D721Med (cell line): ENCODE data around the gene RAB3C.
"Not testable (repeated sequence)": the region's sequence is repeated elsewhere in the genome, so short reads cannot be mapped to it uniquely, and the experiment has no call there.

ENCODE experiments used
- DNase-seq: peaks from one replicate; pipeline ENCODE4 v3.0.0; 2011; ENCODE audit warnings: low spot score; ENCODE audit not compliant: insufficient read length
- FAIRE-seq: peaks from 2 replicates; lab custom pipeline; 2011; peaks lifted over from hg19 to GRCh38; lab: Jason Lieb, UNC
- TF ChIP-seq, protein P1 (sequence below): IDR thresholded peaks from 2 replicates; pipeline ENCODE4 v1.5.1; 2012; ENCODE audit warnings: mild to moderate bottlenecking, control low read depth; ENCODE audit not compliant: insufficient read depth; ENCODE audit errors: missing control alignments

RAB3C gene

DNA sequence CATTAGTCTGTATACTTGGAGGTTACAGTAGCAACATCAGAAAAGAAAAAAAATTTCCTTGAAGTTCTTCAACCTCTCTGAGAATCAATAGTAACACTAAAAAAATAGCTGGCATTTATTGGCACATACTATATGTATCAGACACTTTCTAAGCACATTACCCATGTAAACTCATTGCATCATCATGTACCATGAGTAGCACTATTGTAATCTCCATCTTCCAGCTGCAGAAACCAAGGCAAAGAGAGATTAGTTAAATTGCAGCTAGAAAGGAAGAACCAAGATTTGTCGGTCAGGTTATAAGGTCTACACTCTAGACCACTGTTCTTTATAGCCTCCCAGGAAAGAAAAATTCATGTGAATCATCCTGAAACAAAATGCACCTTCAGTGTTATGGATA, 31.4 kb upstream of the RAB3C start:
- no peak for FAIRE-seq
- TF ChIP-seq, protein P1, sequence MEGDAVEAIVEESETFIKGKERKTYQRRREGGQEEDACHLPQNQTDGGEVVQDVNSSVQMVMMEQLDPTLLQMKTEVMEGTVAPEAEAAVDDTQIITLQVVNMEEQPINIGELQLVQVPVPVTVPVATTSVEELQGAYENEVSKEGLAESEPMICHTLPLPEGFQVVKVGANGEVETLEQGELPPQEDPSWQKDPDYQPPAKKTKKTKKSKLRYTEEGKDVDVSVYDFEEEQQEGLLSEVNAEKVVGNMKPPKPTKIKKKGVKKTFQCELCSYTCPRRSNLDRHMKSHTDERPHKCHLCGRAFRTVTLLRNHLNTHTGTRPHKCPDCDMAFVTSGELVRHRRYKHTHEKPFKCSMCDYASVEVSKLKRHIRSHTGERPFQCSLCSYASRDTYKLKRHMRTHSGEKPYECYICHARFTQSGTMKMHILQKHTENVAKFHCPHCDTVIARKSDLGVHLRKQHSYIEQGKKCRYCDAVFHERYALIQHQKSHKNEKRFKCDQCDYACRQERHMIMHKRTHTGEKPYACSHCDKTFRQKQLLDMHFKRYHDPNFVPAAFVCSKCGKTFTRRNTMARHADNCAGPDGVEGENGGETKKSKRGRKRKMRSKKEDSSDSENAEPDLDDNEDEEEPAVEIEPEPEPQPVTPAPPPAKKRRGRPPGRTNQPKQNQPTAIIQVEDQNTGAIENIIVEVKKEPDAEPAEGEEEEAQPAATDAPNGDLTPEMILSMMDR: no peak
- DNase-seq: no peak

DNA sequence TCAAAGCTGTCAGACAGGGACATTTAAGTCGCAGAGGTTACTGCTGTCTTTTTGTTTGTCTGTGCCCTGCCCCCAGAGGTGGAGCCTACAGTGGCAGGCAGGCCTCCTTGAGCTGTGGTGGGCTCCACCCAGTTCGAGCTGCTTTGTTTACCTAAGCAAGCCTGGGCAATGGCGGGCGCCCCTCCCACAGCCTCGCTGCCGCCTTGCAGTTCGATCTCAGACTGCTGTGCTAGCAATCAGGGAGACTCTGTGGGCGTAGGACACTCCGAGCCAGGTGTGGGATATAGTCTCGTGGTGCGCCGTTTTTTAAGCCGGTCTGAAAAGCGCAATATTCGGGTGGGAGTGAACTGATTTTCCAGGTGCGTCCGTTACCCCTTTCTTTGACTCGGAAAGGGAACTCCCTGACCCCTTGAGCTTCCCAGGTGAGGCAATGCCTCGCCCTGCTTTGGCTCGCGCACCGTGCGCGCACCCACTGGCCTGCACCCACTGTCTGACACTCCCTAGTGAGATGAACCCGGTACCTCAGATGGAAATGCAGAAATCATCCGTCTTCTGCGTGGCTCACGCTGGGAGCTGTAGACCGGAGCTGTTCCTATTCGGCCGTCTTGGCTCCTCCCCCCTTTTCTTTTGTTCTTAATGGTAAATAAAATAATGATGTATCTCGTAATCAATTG, 25.1 kb upstream of the RAB3C start:
- FAIRE-seq, DNase-seq: not testable (repeated sequence)

DNA sequence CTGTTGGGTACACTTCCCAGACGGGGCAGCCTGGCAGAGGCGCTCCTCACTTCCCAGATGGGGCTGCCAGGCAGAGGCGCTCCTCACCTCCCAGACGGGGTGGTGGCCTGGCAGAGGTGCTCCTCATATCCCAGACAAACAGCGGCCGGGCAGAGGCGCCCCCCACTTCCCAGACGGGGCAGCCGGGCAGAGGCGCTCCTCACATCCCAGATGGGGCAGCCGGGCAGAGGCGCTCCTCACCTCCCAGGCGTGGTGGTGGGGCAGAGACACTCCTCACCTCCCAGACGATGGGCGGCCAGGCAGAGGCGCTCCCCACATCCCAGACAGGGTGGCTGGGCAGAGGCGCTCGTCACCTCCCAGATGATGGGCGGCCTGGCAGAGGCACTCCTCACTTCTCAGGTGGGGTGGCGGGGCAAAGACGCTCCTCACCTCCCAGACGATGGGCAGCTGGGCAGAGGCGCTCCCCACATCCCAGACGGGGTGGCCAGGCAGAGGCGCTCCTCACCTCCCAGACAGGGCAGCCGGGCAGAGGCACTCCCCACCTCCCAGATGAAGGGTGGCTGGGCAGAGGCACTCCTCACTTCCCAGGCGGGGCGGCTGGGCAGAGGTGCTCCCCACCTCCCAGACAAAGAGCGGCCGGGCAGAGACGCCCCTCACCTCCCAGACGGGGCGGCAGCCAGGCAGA, 19.7 kb upstream of the RAB3C start:
- DNase-seq, FAIRE-seq: not testable (repeated sequence)

DNA sequence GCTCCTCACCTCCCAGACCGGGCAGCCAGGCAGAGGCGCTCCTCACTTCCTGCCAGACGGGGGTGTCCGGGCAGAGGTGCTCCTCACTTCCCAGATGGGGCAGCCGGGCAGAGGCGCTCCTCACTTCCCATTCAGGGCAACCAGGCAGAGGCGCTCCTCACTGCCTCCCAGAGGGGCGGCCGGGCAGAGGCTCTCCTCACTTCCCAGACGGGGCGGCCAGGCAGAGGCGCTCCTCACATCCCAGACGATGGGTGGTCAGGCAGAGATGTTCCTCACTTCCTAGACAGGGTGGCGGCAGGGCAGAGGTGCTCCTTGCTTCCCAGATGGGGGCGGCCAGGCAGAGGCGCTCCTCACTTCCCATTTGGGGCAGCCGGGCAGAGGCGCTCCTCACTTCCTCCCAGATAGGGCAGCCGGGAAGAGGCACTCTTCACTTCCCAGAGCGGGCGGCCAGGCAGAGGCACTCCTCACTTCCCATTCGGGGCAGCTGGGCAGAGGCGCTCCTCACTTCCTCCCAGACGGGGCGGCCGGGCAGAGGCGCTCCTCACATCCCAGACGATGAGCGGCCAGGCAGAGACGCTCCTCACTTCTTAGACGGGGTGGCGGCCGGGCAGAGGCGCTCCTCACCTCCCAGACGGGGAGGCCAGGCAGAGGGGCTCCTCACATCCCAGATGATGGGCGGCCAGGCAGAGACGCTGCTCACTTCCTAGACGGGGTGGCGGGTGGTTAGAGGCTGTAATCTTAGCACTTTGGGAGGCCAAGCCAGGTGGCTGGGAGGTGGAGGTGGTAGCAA, 18.6 kb upstream of the RAB3C start:
- FAIRE-seq, DNase-seq: not testable (repeated sequence)

DNA sequence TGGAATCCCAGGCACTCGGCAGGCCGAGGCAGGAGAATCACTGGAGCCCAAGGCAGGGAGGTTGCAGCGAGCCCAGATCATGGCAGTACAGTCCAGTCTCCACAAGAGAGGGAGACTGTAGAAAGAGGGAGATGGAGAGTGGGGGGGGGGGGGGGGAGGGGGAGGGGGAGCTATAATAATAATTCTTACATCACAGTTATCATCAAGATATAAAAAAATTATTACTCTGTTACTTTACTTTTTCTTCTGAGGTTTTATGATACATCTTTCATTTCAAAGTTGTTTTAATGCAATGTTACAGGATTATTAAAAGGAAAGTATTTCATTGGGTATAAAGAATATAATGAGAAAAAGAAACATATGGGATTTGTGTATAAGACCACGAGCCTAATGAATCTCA, 17.8 kb upstream of the RAB3C start:
- TF ChIP-seq, protein P1: no peak
- DNase-seq: no peak
- no peak for FAIRE-seq

DNA sequence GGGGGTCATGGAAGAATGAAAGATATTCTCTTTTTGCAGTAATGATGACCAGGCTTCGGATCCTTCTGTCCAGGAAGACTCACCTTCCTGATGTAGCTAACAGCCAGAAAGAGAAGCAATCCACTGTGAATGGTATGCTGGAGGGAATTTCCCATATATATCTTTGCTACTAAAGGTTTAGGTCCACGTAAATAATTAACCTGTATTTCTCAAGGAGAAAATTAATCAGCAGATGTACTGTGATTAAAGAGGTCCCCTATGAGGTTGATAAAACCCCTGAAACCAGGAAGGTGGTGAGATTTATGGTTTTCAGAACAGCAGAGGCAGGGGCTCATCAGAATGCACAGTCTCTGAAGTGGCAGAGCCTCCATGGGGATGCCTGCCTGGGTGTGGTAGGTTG, 11.4 kb upstream of the RAB3C start:
- FAIRE-seq: no peak
- TF ChIP-seq, protein P1: no peak
- DNase-seq: no peak

DNA sequence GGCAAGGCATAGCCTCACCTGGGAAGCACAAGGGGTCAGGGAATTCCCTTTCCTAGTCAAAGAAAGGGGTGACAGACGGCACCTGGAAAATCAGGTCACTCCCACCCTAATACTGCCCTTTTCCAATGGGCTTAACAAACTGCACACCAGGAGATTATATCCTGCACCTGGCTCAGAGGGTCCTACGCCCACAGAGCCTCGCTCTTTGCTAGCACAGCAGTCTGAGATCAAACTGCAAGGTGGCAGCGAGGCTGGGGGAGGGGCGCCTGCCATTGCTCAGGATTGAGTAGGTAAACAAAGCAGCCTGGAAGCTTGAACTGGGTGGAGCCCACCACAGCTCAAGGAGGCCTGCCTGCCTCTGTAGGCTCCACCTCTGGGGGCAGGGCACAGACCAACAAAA, 9.9 kb upstream of the RAB3C start:
- FAIRE-seq, DNase-seq: not testable (repeated sequence)

DNA sequence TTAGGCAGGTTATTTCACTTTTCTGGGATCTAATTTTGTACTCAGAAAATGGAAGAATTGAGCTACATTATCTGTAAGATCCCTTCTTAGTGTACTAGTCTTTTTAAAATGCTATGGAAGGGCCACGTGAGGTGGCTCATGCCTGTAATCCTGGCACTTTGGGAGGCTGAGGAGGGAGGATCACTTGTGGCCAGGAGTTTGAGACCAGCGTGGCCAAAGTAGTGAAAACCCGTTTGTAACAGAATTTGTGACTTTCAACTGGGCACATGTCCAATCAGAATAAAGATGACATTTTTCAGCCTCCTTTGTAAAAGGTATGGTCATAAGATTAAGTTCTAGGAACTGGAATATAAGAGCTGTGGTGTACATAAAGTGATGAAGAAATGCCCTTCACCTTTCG, 3.1 kb upstream of the RAB3C start:
- TF ChIP-seq, protein P1: no peak
- DNase-seq: no peak

More for the DNA sequence above, 3.1 kb upstream of the RAB3C start:
- no peak for FAIRE-seq
